K562 (cell line): ENCODE measurements around the gene ASCC1. TPM values are rescaled to one million over a fixed set of nuclear protein-coding genes. Genes with fewer than 3 reads are reported as not detected.
A peak's percentile ranks its signal among the peaks of the same experiment; 100 is the strongest.

Experiments used
- ARHGAP35 ChIP-seq: fragments of 450-650 bp; IDR thresholded peaks from 2 replicates; pipeline ENCODE4 v1.6.1; 2018; ENCODE audit not compliant: partially characterized antibody
- CHD4 ChIP-seq: fragments of 200-600 bp; sonication (generic); IDR thresholded peaks from 3 replicates; pipeline ENCODE4 v1.6.1; 2012; ENCODE audit warnings: low read depth, mild to moderate bottlenecking, mixed read lengths, low read length, inconsistent platforms; ENCODE audit not compliant: insufficient read depth, insufficient replicate concordance, poor library complexity, severe bottlenecking
- ERF ChIP-seq: fragments of 450-650 bp; formaldehyde crosslinking; IDR thresholded peaks from 2 replicates; pipeline ENCODE4 v1.4.0; 2020; ENCODE audit warnings: mild to moderate bottlenecking, mixed read lengths
- ESRRA ChIP-seq: fragments of 450-650 bp; IDR thresholded peaks from 2 replicates; pipeline ENCODE4 v1.6.1; 2014; ENCODE audit warnings: low read depth, mild to moderate bottlenecking, moderate library complexity, borderline replicate concordance
- ESRRB ChIP-seq: fragments of 250-450 bp; sonication (Bioruptor Pico); IDR thresholded peaks from 2 replicates; pipeline ENCODE4 v1.5.0; 2020; ENCODE audit warnings: mild to moderate bottlenecking, moderate library complexity, borderline replicate concordance
- MAFK ChIP-seq: IDR thresholded peaks from 2 replicates; pipeline ENCODE4 v1.6.1; 2011; ENCODE audit warnings: low read length, improper control_type of control experiment
- MLX ChIP-seq, 2 experiments: fragments of 450-650 bp in 1 of 2; sonication (generic) in 1 of 2; formaldehyde crosslinking; conservative IDR thresholded peaks; 2 replicates each; pipeline versions ENCODE4 v1.4.0 to v1.8.1; 2020 to 2022; ENCODE audit warnings: mild to moderate bottlenecking in 1 of 2, missing genetic modification reagents in 1 of 2
- NBN ChIP-seq: fragments of 450-650 bp; IDR thresholded peaks from 2 replicates; pipeline ENCODE4 v1.6.1; 2016; ENCODE audit warnings: low read depth, mild to moderate bottlenecking
- PHTF2 ChIP-seq: fragments of 250-450 bp; sonication (Bioruptor Pico); IDR thresholded peaks from 2 replicates; pipeline ENCODE4 v1.5.0; 2021; ENCODE audit warnings: mild to moderate bottlenecking
- RAD21 ChIP-seq, 2 experiments: fragments of 250-450 bp in 1 of 2; fragments of 450-650 bp in 1 of 2; sonication (Bioruptor Pico) in 1 of 2; formaldehyde crosslinking in 1 of 2; IDR thresholded peaks in 1 of 2; conservative IDR thresholded peaks in 1 of 2; 2 replicates each; pipeline versions ENCODE4 v1.4.0 to v1.8.0; 2020 to 2022; ENCODE audit warnings: mild to moderate bottlenecking in 2 of 2, moderate library complexity in 1 of 2
- SAFB2 ChIP-seq: fragments of 200-400 bp; formaldehyde crosslinking; IDR thresholded peaks from 2 replicates; pipeline ENCODE4 v1.6.1; 2018; ENCODE audit warnings: borderline replicate concordance, low read length, low read depth, moderate library complexity; ENCODE audit not compliant: severe bottlenecking
- SMARCA5 ChIP-seq: fragments of 450-650 bp; IDR thresholded peaks from 2 replicates; pipeline ENCODE4 v1.6.1; 2016
- SPI1 ChIP-seq: IDR thresholded peaks from 2 replicates; pipeline ENCODE4 v1.6.1; 2011; ENCODE audit warnings: low read depth, low read length, control low read depth, borderline replicate concordance
- SRSF1 ChIP-seq: fragments of 200-400 bp; formaldehyde crosslinking; IDR thresholded peaks from 2 replicates; pipeline ENCODE4 v1.6.1; 2017; ENCODE audit warnings: mild to moderate bottlenecking, low read depth, low read length, moderate library complexity
- SRSF9 ChIP-seq: fragments of 200-400 bp; formaldehyde crosslinking; IDR thresholded peaks from 2 replicates; pipeline ENCODE4 v1.6.1; 2017; ENCODE audit warnings: low read depth, low read length, borderline replicate concordance
- THRAP3 ChIP-seq: fragments of 450-650 bp; IDR thresholded peaks from 2 replicates; pipeline ENCODE4 v1.6.1; 2016; ENCODE audit warnings: mild to moderate bottlenecking, inconsistent platforms, borderline replicate concordance
- ZBTB1 ChIP-seq: sonication (generic); formaldehyde crosslinking; IDR thresholded peaks from 2 replicates; pipeline ENCODE4 v1.8.1; 2023; ENCODE audit warnings: missing genetic modification reagents, low read depth, mild to moderate bottlenecking, borderline replicate concordance
- ZNF146 ChIP-seq: IDR thresholded peaks from one replicate; pipeline ENCODE4 v1.6.1; 2018; ENCODE audit warnings: missing compliant biosample characterization; ENCODE audit not compliant: unreplicated experiment
- ZNF586 ChIP-seq: fragments of 450-650 bp; formaldehyde crosslinking; conservative IDR thresholded peaks from 2 replicates; pipeline ENCODE4 v1.4.0; 2020; ENCODE audit warnings: mild to moderate bottlenecking, moderate library complexity
- polyA plus RNA-seq, 8 experiments: library from polyadenylated mRNA; depleted of rRNA in 4 of 8; stranded (reverse) in 5 of 8; unstranded in 3 of 8; fragments of >200 nt; fragmentation: Nextera tagmentation in 2 of 8; fragmentation: Illumina TruSeq in 1 of 8; extraction: Ambion mirVana in 2 of 8; extraction: Trizol in 1 of 8; gene quantifications; 2 replicates each; pipeline versions ENCODE4 v1.2.1 to v1.2.3, GENCODE V29; 2011 to 2014; ENCODE audit warnings: inconsistent platforms in 1 of 8, missing spikeins in 1 of 8
- total RNA-seq, 7 experiments: library from RNA; depleted of rRNA in 6 of 7; stranded (reverse); fragments of >200 nt in 6 of 7; fragmentation: Illumina TruSeq in 2 of 7; extraction: Trizol in 2 of 7; gene quantifications; 2 replicates each; pipeline versions ENCODE4 v1.2.1 to v1.2.3, GENCODE V29; 2011 to 2021; ENCODE audit warnings: low replicate concordance in 1 of 7
- TF ChIP-seq, protein P1 (sequence below): fragments of 450-650 bp; formaldehyde crosslinking; IDR thresholded peaks from 2 replicates; pipeline ENCODE4 v1.4.0; 2020; ENCODE audit warnings: mild to moderate bottlenecking, moderate library complexity
- TF ChIP-seq, protein P2 (sequence below): IDR thresholded peaks from 2 replicates; pipeline ENCODE4 v1.6.1; 2011; ENCODE audit not compliant: insufficient read length; ENCODE audit errors: extremely low read depth
- TF ChIP-seq, protein P3 (sequence below), 2 experiments: IDR thresholded peaks; 2 replicates each; pipeline ENCODE4 v1.6.1; 2012; ENCODE audit warnings: improper control_type of control experiment in 2 of 2, low read depth in 2 of 2, low read length in 2 of 2, borderline replicate concordance in 1 of 2

Gene ASCC1
- total and polyA plus RNA-seq, 9 of the 15 experiments (the other 6 are each of a cell fraction or from before 2014, with no cell fraction given), result 31.7 to 73.3 (median 52.8) TPM

DNA sequence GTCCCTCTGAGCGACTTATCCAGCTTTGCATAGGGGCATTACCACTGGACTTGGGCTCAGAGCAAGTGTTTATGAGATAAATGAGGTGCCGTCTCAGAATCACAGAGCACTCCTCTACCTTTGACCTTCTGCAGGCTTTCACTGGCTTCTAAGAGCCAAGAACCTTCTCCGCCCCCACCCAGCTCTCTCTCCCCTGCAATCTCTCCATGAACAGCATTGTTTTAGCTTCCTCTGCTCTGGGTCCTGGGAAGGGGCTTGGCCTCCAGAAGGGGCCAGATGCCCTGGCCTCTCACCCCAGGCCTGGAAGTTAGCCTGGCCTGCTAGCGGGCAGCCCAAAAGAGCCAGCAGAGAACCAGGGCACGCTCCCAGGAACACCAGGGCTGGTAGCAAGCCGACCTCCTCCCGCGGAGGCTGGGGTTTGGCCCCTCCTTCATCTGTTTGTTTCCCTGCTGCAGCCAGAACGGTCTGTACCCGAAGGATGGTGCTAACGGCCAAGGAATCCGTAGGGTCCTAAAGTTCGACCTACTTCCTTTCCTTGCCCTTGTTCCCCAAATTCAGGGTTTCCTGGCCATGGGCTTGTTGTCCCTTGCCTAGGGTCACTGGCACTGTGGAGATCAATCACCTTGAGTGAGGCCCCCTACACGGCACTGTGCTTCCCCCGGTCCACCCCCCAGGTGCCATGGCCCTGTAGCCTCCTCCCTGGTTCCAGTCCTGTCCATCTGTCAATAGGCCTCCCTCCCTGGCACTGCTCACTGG lies 38.9 kb upstream of the ASCC1 start (continued):
- TF ChIP-seq, protein P1, sequence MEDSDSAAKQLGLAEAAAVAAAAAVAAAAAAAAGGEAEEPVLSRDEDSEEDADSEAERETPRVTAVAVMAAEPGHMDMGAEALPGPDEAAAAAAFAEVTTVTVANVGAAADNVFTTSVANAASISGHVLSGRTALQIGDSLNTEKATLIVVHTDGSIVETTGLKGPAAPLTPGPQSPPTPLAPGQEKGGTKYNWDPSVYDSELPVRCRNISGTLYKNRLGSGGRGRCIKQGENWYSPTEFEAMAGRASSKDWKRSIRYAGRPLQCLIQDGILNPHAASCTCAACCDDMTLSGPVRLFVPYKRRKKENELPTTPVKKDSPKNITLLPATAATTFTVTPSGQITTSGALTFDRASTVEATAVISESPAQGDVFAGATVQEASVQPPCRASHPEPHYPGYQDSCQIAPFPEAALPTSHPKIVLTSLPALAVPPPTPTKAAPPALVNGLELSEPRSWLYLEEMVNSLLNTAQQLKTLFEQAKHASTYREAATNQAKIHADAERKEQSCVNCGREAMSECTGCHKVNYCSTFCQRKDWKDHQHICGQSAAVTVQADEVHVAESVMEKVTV (CRISPR knock-in tag), result 0 out of 2 replicates have a peak, but pooled peaks have one; percentile 18
- no peak for TF ChIP-seq PHTF2
- no peak for TF ChIP-seq MLX (CRISPR knock-in tag; conservative IDR thresholded peaks at IDR 0.05)
- TF ChIP-seq, protein P2, sequence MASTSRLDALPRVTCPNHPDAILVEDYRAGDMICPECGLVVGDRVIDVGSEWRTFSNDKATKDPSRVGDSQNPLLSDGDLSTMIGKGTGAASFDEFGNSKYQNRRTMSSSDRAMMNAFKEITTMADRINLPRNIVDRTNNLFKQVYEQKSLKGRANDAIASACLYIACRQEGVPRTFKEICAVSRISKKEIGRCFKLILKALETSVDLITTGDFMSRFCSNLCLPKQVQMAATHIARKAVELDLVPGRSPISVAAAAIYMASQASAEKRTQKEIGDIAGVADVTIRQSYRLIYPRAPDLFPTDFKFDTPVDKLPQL, result no peak
- TF ChIP-seq SRSF1, result no peak
- TF ChIP-seq SPI1, result peak; percentile 78; the same call in 1 of the 2 replicates
- TF ChIP-seq ZNF586 (CRISPR knock-in tag), result 0 out of 2 replicates have a peak, but pooled peaks have one; percentile 38
- TF ChIP-seq ESRRB (CRISPR knock-in tag), result 0 out of 2 replicates have a peak, but pooled peaks have one; percentile 25
- TF ChIP-seq THRAP3, result no peak
- TF ChIP-seq MAFK, result peak; percentile 40; the same call in 1 of the 2 replicates
- no peak for TF ChIP-seq SMARCA5
- no peak for TF ChIP-seq SRSF9
- TF ChIP-seq, protein P3, sequence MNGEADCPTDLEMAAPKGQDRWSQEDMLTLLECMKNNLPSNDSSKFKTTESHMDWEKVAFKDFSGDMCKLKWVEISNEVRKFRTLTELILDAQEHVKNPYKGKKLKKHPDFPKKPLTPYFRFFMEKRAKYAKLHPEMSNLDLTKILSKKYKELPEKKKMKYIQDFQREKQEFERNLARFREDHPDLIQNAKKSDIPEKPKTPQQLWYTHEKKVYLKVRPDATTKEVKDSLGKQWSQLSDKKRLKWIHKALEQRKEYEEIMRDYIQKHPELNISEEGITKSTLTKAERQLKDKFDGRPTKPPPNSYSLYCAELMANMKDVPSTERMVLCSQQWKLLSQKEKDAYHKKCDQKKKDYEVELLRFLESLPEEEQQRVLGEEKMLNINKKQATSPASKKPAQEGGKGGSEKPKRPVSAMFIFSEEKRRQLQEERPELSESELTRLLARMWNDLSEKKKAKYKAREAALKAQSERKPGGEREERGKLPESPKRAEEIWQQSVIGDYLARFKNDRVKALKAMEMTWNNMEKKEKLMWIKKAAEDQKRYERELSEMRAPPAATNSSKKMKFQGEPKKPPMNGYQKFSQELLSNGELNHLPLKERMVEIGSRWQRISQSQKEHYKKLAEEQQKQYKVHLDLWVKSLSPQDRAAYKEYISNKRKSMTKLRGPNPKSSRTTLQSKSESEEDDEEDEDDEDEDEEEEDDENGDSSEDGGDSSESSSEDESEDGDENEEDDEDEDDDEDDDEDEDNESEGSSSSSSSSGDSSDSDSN (IDR thresholded peaks at IDR 0.05; ENCODE audit: borderline replicate concordance in 1 of 2, low read depth in 2 of 2, low read length in 2 of 2), result 0 out of 4 replicates have a peak, but pooled peaks of 1 of the 2 experiments have one; percentile 42
- 0 out of 2 replicates have a peak, but pooled peaks have one; percentile 32 for TF ChIP-seq ESRRA
- no peak for TF ChIP-seq SAFB2
- no peak for TF ChIP-seq ERF (CRISPR knock-in tag)
- TF ChIP-seq ZNF146, result no peak
- TF ChIP-seq NBN, result peak; percentile 76; the same call in 1 of the 2 replicates
- TF ChIP-seq ARHGAP35, result no peak
- TF ChIP-seq CHD4, result no peak
- peak; percentile 48 to 67 for TF ChIP-seq RAD21 (CRISPR knock-in tag; conservative IDR thresholded peaks at IDR 0.05 in 1 of 2, IDR thresholded peaks at IDR 0.05 in 1 of 2)
- TF ChIP-seq ZBTB1 (CRISPR knock-in tag), result no peak
